ENCODE measurements around the gene GALT. TPM values are rescaled to one million over a fixed set of nuclear protein-coding genes. Genes with fewer than 3 reads are reported as not detected.

The GALT gene
- total RNA-seq, 1 experiment from 2014 or later: 7.6 TPM

- H4K20me1 ChIP-seq (ENCODE audit: low read length): no peaks in the 10 kb centered on the region
- no peaks in the 10 kb centered on the region for H3F3A ChIP-seq (ENCODE audit: low read length, unreplicated experiment)
- H3K27me3 ChIP-seq (ENCODE audit: low read length): no peaks in the 10 kb centered on the region
- no TSS peak for BruUV-seq (replicated peaks)
- no peaks in the 10 kb centered on the region for H3K9me3 ChIP-seq (ENCODE audit: low read length)
- no peaks in the 10 kb centered on the region for H3K79me2 ChIP-seq (ENCODE audit: low read length)
- no peak overlapping the region for H3K27ac ChIP-seq (ENCODE audit: low read length)
- H2AFZ ChIP-seq (ENCODE audit: low read length): no peak overlapping the region
- TF ChIP-seq EZH2 (IDR thresholded peaks at IDR 0.05; ENCODE audit: low read length, unreplicated experiment) (no peak), EZH2phosphoT487 (IDR thresholded peaks at IDR 0.05; ENCODE audit: borderline replicate concordance, low read length) (no peak), CTCF (conservative IDR thresholded peaks at IDR 0.05; ENCODE audit: low read depth, low read length) (peak; percentile 85)
- ATAC-seq (peak; percentile 85), DNase-seq (peak; percentile 72)
- no peaks in the 10 kb centered on the region for H3K4me1 ChIP-seq (ENCODE audit: insufficient read depth, low read length)
- ChIA-PET CTCF (no interaction called here), POLR2A (ENCODE audit: unreplicated experiment) (no interaction called here)
- intact Hi-C loops (cut with micrococcal nuclease): loop anchor here (1.0 kb wide), 1 partner anchor 27 kb away; no protein-coding TSS in a partner anchor
- H3K4me2 ChIP-seq (ENCODE audit: low read length): no peak overlapping the region
- no peaks in the 10 kb centered on the region for H3K36me3 ChIP-seq (ENCODE audit: low read depth, low read length)
- no peaks in the 10 kb centered on the region for H3K9me2 ChIP-seq (replicated peaks; ENCODE audit: low read length)
- no peak overlapping the region for H3K4me3 ChIP-seq (ENCODE audit: low read length)
- no peak overlapping the region for H3K9ac ChIP-seq (ENCODE audit: low read length)
Measured at GRCh38 chr9:34675048-34675714, 28.7 kb downstream of the GALT start.

- H3K9me2 ChIP-seq (replicated peaks; ENCODE audit: low read length): no peaks in the 10 kb centered on the region
- H3F3A ChIP-seq (ENCODE audit: low read length, unreplicated experiment): no peaks in the 10 kb centered on the region
- BruUV-seq (replicated peaks): no TSS peak
- no peak overlapping the region for H3K4me3 ChIP-seq (ENCODE audit: low read length)
- no peaks in the 10 kb centered on the region for H3K36me3 ChIP-seq (ENCODE audit: low read depth, low read length)
- H2AFZ ChIP-seq (ENCODE audit: low read length): no peak overlapping the region
- DNase-seq (no peak), ATAC-seq (no peak)
- no peaks in the 10 kb centered on the region for H3K27me3 ChIP-seq (ENCODE audit: low read length)
- intact Hi-C loops (cut with micrococcal nuclease): loop anchor here (1.0 kb wide), 1 partner anchor 26 kb away; no protein-coding TSS in a partner anchor
- no peak overlapping the region for H3K4me2 ChIP-seq (ENCODE audit: low read length)
- no peaks in the 10 kb centered on the region for H3K79me2 ChIP-seq (ENCODE audit: low read length)
- no peaks in the 10 kb centered on the region for H3K9me3 ChIP-seq (ENCODE audit: low read length)
- H3K4me1 ChIP-seq (ENCODE audit: insufficient read depth, low read length): no peaks in the 10 kb centered on the region
- no peak overlapping the region for H3K27ac ChIP-seq (ENCODE audit: low read length)
- ChIA-PET POLR2A (ENCODE audit: unreplicated experiment) (no interaction called here), CTCF (no interaction called here)
- TF ChIP-seq EZH2 (IDR thresholded peaks at IDR 0.05; ENCODE audit: low read length, unreplicated experiment) (no peak), CTCF (conservative IDR thresholded peaks at IDR 0.05; ENCODE audit: low read depth, low read length) (no peak), EZH2phosphoT487 (IDR thresholded peaks at IDR 0.05; ENCODE audit: borderline replicate concordance, low read length) (no peak)
- no peak overlapping the region for H3K9ac ChIP-seq (ENCODE audit: low read length)
- no peaks in the 10 kb centered on the region for H4K20me1 ChIP-seq (ENCODE audit: low read length)
Measured at GRCh38 chr9:34675869-34676268, 29.4 kb downstream of the GALT start.

- CTCF ChIA-PET: no interaction called here
- TF ChIP-seq EZH2phosphoT487 (IDR thresholded peaks at IDR 0.05; ENCODE audit: borderline replicate concordance, low read length): no peak
- TF ChIP-seq EZH2 (IDR thresholded peaks at IDR 0.05; ENCODE audit: low read length, unreplicated experiment): no peak
- TF ChIP-seq CTCF (conservative IDR thresholded peaks at IDR 0.05; ENCODE audit: low read depth, low read length): no peak
- POLR2A ChIA-PET (ENCODE audit: unreplicated experiment): no interaction called here
Measured at GRCh38 chr9:34684145-34684544, 37.7 kb downstream of the GALT start.

More at GRCh38 chr9:34684145-34684544, 37.7 kb downstream of the GALT start:
- H3K9me3 ChIP-seq (ENCODE audit: low read length): no peaks in the 10 kb centered on the region
- no peaks in the 10 kb centered on the region for H3K9me2 ChIP-seq (replicated peaks; ENCODE audit: low read length)
- no peak overlapping the region for H3K4me3 ChIP-seq (ENCODE audit: low read length)
- H3K36me3 ChIP-seq (ENCODE audit: low read depth, low read length): no peaks in the 10 kb centered on the region
- BruUV-seq (replicated peaks): no TSS peak
- H3K9ac ChIP-seq (ENCODE audit: low read length): no peak overlapping the region
- no peak overlapping the region for H2AFZ ChIP-seq (ENCODE audit: low read length)
- H4K20me1 ChIP-seq (ENCODE audit: low read length): no peaks in the 10 kb centered on the region
- H3K4me2 ChIP-seq (ENCODE audit: low read length): no peak overlapping the region
- no peaks in the 10 kb centered on the region for H3F3A ChIP-seq (ENCODE audit: low read length, unreplicated experiment)
- DNase-seq (no peak), ATAC-seq (no peak)
- H3K4me1 ChIP-seq (ENCODE audit: insufficient read depth, low read length): no peaks in the 10 kb centered on the region
- no peaks in the 10 kb centered on the region for H3K79me2 ChIP-seq (ENCODE audit: low read length)
- intact Hi-C loops (cut with micrococcal nuclease): no loop called here
- H3K27me3 ChIP-seq (ENCODE audit: low read length): no peaks in the 10 kb centered on the region
- H3K27ac ChIP-seq (ENCODE audit: low read length): no peak overlapping the region

All from PC-3 (cell line).